KMS-11 (cell line): ENCODE results near the gene NFATC1.

ENCODE experiments used
- H2AFZ ChIP-seq: fragments of 200-600 bp; sonication (generic); 2 replicates; pipeline ENCODE4 v1.6.1; 2016; ENCODE audit warnings: antibody characterized with exemption, mixed run types, low read depth
- H3K27ac ChIP-seq: fragments of 200-600 bp; sonication (generic); 2 replicates; pipeline ENCODE4 v1.6.1; 2016; ENCODE audit warnings: mild to moderate bottlenecking, mixed run types
- H3K27me3 ChIP-seq: fragments of 200-600 bp; sonication (generic); 2 replicates; pipeline ENCODE4 v1.6.1; 2017; ENCODE audit warnings: mild to moderate bottlenecking, low read depth, mixed run types, moderate library complexity; ENCODE audit not compliant: insufficient read depth
- H3K36me3 ChIP-seq: fragments of 200-600 bp; sonication (generic); 2 replicates; pipeline ENCODE4 v1.6.1; 2017; ENCODE audit warnings: mild to moderate bottlenecking, mixed run types; ENCODE audit not compliant: insufficient read depth
- H3K4me1 ChIP-seq: fragments of 200-600 bp; sonication (generic); 2 replicates; pipeline ENCODE4 v1.6.1; 2016; ENCODE audit warnings: mild to moderate bottlenecking, low read depth, mixed run types; ENCODE audit not compliant: poor library complexity, severe bottlenecking
- H3K4me2 ChIP-seq: fragments of 200-600 bp; sonication (generic); 2 replicates; pipeline ENCODE4 v1.7.0; 2016; ENCODE audit warnings: mild to moderate bottlenecking, mixed run types
- H3K4me3 ChIP-seq: fragments of 200-600 bp; sonication (generic); IDR thresholded peaks from 2 replicates; pipeline ENCODE4 v1.6.1; 2017; ENCODE audit warnings: low read depth, low read length, mixed read lengths; ENCODE audit not compliant: insufficient read depth
- H3K79me2 ChIP-seq: fragments of 200-600 bp; sonication (generic); 2 replicates; pipeline ENCODE4 v1.6.1; 2016; ENCODE audit warnings: low read depth, mixed run types; ENCODE audit not compliant: insufficient read depth
- H3K9ac ChIP-seq: fragments of 200-600 bp; sonication (generic); 2 replicates; pipeline ENCODE4 v1.6.1; 2016; ENCODE audit warnings: mild to moderate bottlenecking, mixed run types
- H4K20me1 ChIP-seq: fragments of 200-600 bp; sonication (generic); 2 replicates; pipeline ENCODE4 v1.6.1; 2016; ENCODE audit warnings: mild to moderate bottlenecking, mixed run types; ENCODE audit not compliant: insufficient read depth
- TF ChIP-seq, protein P1 (sequence below): fragments of 200-600 bp; sonication (generic); conservative IDR thresholded peaks from 2 replicates; pipeline ENCODE4 v1.6.1; 2017; ENCODE audit warnings: low read depth, mild to moderate bottlenecking, antibody characterized with exemption, low read length, moderate library complexity, mixed read lengths

NFATC1 gene

DNA sequence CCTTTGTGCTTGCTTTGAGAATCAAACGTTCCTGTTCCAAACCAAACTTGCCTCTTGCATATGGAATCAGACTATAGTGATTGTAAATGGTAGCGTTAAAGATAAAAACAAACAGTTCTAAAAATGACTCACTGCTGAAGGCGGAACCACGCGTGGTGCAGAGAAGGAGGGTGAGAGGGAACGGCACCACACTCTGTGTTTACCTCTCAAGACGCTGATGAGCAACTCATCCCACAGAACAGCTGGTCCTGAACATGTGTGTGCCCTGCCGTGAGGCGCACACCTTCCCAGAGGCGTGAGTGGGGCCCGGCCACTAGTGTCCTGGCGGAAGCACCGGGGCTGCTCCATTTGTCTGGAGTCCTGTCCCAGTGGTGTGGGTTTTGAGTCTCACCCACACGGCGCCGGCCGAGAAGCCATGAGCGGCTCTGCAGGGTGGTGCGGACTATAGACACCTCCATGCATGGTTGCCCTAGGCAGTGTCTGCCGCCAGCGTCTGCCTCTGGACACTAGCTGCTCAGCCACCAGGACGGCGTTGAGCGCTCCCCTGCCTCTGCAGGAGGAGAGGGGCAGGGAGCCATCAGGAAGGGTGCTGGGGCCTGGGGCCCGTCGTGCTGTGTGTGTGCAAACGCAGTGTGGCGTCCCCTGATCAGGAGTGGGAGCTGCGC lies 52.1 kb downstream of the NFATC1 start:
- Histone ChIP-seq H3K4me1 (no peaks in the 10 kb centered on the region), H3K36me3 (peaks cover 3% of the 10 kb centered on the region; the same call in 1 of the 2 replicates), H2AFZ (no peak overlapping the region), H4K20me1 (no peaks in the 10 kb centered on the region), H3K27ac (no peak overlapping the region), H3K4me3 (no peak overlapping the region), H3K9ac (no peak overlapping the region), H3K27me3 (no peaks in the 10 kb centered on the region), H3K4me2 (no peak overlapping the region), H3K79me2 (no peaks in the 10 kb centered on the region)
- TF ChIP-seq, protein P1, sequence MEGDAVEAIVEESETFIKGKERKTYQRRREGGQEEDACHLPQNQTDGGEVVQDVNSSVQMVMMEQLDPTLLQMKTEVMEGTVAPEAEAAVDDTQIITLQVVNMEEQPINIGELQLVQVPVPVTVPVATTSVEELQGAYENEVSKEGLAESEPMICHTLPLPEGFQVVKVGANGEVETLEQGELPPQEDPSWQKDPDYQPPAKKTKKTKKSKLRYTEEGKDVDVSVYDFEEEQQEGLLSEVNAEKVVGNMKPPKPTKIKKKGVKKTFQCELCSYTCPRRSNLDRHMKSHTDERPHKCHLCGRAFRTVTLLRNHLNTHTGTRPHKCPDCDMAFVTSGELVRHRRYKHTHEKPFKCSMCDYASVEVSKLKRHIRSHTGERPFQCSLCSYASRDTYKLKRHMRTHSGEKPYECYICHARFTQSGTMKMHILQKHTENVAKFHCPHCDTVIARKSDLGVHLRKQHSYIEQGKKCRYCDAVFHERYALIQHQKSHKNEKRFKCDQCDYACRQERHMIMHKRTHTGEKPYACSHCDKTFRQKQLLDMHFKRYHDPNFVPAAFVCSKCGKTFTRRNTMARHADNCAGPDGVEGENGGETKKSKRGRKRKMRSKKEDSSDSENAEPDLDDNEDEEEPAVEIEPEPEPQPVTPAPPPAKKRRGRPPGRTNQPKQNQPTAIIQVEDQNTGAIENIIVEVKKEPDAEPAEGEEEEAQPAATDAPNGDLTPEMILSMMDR = no peak

DNA sequence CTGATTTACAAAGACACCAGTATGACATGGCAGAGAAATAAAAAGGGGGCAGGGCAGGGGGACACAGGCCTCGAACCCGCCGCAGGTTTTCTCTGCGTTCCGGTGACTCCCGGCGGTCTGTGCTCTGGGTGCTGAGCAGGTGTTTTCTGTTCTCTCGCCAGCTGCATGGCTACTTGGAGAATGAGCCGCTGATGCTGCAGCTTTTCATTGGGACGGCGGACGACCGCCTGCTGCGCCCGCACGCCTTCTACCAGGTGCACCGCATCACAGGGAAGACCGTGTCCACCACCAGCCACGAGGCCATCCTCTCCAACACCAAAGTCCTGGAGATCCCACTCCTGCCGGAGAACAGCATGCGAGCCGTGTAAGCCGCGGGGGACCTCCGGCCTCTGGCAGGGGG lies 52.9 kb downstream of the NFATC1 start:
- no peak overlapping the region for H3K4me2 ChIP-seq

DNA sequence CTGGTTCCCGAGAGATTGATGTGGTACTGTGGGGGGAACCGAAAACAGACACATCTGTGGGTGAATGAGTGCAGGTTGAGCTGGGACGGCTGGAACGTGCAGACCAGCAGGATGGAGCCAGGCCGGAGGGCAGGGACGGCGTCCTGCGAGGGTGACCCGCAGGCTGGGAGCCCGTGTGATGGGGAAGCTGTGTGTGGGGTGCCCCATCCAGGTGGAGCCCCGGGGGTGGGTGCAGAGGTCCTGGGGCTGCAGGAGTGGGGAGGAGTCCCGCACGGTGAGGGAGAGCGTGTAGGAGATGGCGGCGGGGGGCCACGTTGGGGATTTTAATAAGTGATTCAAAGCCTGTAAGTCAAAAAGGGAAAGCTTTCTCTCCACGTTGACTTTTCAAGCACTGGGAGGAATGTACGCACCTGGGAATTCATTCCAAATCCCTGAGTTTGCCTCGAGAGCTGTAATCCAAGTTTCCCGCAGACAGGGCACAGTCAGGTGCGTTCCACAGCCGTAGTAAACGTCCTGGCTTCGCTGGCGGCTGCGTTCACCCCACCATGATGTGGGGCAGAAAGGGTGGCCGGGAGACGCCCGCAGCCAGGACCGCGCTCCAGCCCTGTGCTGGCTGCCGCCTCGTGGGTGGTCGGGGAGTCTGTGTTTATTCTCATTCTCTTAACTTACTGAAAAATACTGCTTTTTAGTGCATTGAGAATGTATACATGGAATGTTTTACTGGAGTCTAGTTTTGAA lies 54.0 kb downstream of the NFATC1 start:
- TF ChIP-seq, protein P1 = no peak
- Histone ChIP-seq H2AFZ (no peak overlapping the region), H3K36me3 (peaks cover 3% of the 10 kb centered on the region; the same call in 1 of the 2 replicates), H3K4me3 (no peak overlapping the region), H4K20me1 (no peaks in the 10 kb centered on the region), H3K27me3 (no peaks in the 10 kb centered on the region), H3K79me2 (no peaks in the 10 kb centered on the region), H3K4me1 (no peaks in the 10 kb centered on the region), H3K27ac (no peak overlapping the region), H3K4me2 (no peak overlapping the region), H3K9ac (no peak overlapping the region)

More for the DNA sequence above, 52.9 kb downstream of the NFATC1 start:
- H3K9ac ChIP-seq = no peak overlapping the region
- TF ChIP-seq, protein P1 = no peak
- no peaks in the 10 kb centered on the region for H3K4me1 ChIP-seq
- H4K20me1 ChIP-seq = no peaks in the 10 kb centered on the region
- no peak overlapping the region for H2AFZ ChIP-seq
- H3K79me2 ChIP-seq = no peaks in the 10 kb centered on the region
- H3K36me3 ChIP-seq = peaks cover 3% of the 10 kb centered on the region; the same call in 1 of the 2 replicates
- no peak overlapping the region for H3K27ac ChIP-seq
- H3K4me3 ChIP-seq = no peak overlapping the region
- no peaks in the 10 kb centered on the region for H3K27me3 ChIP-seq

DNA sequence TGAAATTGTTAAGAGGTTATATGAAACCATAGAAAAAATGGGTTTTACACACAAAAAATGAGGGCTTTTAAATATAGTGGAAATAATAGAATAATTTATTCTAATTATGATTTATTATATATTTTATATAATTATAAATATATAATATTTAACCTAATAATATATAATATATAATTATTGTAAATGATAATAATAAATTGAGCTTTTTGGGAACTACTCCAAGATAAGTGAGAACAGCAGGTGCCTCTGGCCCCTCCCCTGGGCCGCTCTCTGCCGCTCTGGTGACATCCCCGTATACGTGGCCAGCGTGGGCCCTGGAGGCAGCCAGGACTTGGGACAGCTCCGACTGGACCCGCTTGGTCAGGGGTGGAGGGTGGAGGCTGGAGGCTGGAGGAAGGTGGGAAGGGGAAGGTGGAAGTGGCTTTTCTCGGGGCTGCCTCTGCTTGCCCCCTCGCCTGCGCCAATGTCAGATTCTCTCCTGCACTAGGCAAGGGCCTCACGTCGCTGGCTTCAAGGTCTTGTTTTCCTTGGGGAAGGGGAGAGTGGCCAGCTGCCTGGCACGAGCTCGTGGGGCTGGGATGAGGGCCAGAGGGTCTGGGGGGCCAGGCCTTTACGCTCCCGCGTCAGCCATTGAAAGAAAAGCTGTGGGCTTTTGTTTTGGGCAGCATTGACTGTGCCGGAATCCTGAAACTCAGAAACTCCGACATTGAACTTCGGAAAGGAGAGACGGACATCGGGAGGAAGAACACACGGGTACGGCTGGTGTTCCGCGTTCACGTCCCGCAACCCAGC lies 54.8 kb downstream of the NFATC1 start:
- Histone ChIP-seq H2AFZ (no peak overlapping the region), H3K9ac (no peak overlapping the region), H3K27ac (no peak overlapping the region), H3K27me3 (no peaks in the 10 kb centered on the region), H3K4me2 (no peak overlapping the region), H3K4me1 (no peaks in the 10 kb centered on the region), H3K36me3 (peaks cover 3% of the 10 kb centered on the region; the same call in 1 of the 2 replicates), H3K79me2 (no peaks in the 10 kb centered on the region), H3K4me3 (no peak overlapping the region), H4K20me1 (no peaks in the 10 kb centered on the region)
- TF ChIP-seq, protein P1 = no peak
